ENCODE measurements around the gene TSPAN14.

GRCh38 chr10:80502621-80503583, 48.8 kb downstream of the TSPAN14 start:
- TF ChIP-seq SP5 (CRISPR knock-in tag; IDR thresholded peaks at IDR 0.05; ENCODE audit: borderline replicate concordance, low read depth) (no peak), PRDM15 (CRISPR knock-in tag; IDR thresholded peaks at IDR 0.05) (no peak), ZZZ3 (CRISPR knock-in tag; IDR thresholded peaks at IDR 0.05; ENCODE audit: borderline replicate concordance) (no peak), RFX5 (IDR thresholded peaks at IDR 0.05; ENCODE audit: low read depth, low read length) (no peak), IRF1 (CRISPR knock-in tag; IDR thresholded peaks at IDR 0.05; ENCODE audit: low read depth) (no peak), ZFX (CRISPR knock-in tag; IDR thresholded peaks at IDR 0.05; ENCODE audit: low read depth) (no peak), EZH2 (conservative IDR thresholded peaks at IDR 0.05; ENCODE audit: low read depth, low read length) (no peak), NFIB (CRISPR knock-in tag; IDR thresholded peaks at IDR 0.05; ENCODE audit: borderline replicate concordance) (no peak)
